SK-MEL-5 (cell line): ENCODE data around the gene PKIG. TPM values are rescaled to one million over a fixed set of nuclear protein-coding genes. Genes with fewer than 3 reads are reported as not detected.

Source experiments
- DNase-seq: peaks from one replicate; pipeline ENCODE4 v3.0.0-alpha.2; 2016; ENCODE audit warnings: low read depth, low spot score
- in situ Hi-C: cut with HindIII; loops from 2 replicates; pipeline ENCODE4 v1.10.0; 2016; ENCODE audit warnings: low sequenced_read_pairs, high pct_unique_total_duplicates, low pct_unique_long_range_greater_than_20kb
- total RNA-seq: library from RNA; depleted of rRNA; stranded (reverse); fragments of >200 nt; shearing (Covaris generic); gene quantifications from 2 replicates; pipeline ENCODE4 v1.2.3, GENCODE V29; 2014

PKIG gene
- total RNA-seq, 1 experiment from 2014 or later = 32.7 TPM

- in situ Hi-C loops = no loop called here
- no peak for DNase-seq
Measured at GRCh38 chr20:44566018-44566417, 16.4 kb upstream of the PKIG start.

DNA sequence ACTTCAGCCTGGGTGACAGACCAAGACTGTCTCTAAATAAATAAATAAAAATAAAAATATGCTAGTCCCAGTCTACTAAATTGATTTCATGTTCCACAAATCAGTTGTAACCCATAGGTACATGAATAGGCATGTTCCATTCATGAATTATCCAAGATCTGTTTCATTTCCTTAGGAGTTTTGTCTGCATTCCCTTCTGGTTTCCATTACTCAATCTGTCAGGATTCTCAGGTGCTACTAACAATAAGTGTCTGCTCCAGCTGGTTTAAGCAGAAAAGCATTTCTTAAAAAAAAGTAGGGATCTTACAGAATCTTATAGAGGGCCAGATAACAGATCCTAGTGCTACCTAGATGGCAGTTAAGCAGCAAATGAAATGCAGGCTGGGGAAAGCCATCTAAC is 15.6 kb upstream of the PKIG start:
- in situ Hi-C loops = no loop called here

GRCh38 chr20:44570367-44570766 is 12.0 kb upstream of the PKIG start:
- in situ Hi-C loops = no loop called here
- no peak for DNase-seq

More for the DNA sequence above, 15.6 kb upstream of the PKIG start:
- DNase-seq = no peak

- no peak for DNase-seq
- in situ Hi-C loops = no loop called here
Measured at GRCh38 chr20:44571362-44571988, 10.9 kb upstream of the PKIG start.

DNA sequence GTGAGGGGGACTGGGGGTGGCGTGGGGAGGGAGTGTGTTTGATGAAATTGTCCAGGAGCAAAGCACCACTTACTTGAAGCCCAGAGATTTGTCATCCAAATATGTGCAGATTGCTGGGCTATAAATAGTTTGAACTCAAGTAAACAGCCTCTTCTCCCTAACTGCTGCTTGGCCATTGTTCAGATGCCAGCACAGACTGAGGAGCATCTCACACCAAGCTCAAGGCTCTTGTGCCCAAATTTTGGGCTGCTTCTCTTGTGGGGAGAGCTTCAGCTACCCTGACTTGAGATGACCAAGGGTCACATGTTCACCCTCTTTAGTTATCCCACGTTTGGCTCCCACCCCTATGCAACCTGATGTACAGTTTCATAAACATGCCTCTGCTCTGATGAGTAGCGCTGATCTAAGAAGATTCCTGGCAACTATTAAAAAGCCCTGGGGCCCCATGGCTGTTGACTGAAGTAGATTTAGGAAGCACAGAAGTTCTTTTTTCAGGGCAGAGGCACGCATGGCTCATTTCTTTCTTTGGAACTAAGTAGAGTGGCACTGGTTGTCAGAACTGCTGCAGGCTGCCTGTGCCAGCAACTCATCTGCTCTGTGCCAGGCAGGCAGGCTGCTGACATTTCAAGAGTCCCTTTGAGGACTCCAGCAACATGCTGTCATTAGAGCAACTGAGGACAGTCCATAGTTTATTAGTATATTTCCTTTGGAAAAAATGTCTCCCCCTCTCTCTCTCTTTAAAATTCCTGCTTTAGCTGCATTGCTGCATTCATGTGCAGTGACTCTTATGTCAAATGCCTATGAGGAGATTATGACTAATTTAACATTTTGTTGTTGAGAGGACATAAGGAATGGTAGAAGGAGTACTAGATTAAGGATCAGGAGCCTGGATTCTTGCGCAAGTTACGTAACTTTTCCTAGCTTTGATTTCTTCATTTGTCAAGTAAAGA is 9.6 kb upstream of the PKIG start:
- in situ Hi-C loops = no loop called here
- DNase-seq = peak; percentile 69

GRCh38 chr20:44573501-44573869 is 8.9 kb upstream of the PKIG start:
- in situ Hi-C loops = no loop called here
- DNase-seq = no peak

GRCh38 chr20:44574372-44574771 is 8.0 kb upstream of the PKIG start:
- in situ Hi-C loops = no loop called here
- no peak for DNase-seq

DNA sequence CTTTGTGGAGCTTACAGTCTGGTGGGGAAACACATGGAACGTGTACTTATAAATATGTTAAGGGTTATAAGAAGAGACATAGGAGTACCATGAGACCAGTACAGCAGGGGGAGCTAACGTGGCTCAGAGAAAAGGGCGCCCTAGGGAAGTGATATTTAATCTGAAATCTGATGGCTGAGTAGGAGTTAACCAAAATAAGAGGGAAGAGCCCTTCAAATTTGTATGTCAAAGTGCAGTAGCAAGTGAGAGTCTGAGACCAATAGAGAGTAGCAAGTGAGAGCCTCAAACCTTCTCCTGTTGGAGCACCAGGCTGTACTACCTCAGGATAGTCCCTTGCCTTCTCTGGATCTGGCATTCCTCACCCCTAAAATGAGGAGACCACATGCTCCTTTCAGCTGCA is 6.1 kb upstream of the PKIG start:
- in situ Hi-C loops = no loop called here
- DNase-seq = peak; percentile 73

DNA sequence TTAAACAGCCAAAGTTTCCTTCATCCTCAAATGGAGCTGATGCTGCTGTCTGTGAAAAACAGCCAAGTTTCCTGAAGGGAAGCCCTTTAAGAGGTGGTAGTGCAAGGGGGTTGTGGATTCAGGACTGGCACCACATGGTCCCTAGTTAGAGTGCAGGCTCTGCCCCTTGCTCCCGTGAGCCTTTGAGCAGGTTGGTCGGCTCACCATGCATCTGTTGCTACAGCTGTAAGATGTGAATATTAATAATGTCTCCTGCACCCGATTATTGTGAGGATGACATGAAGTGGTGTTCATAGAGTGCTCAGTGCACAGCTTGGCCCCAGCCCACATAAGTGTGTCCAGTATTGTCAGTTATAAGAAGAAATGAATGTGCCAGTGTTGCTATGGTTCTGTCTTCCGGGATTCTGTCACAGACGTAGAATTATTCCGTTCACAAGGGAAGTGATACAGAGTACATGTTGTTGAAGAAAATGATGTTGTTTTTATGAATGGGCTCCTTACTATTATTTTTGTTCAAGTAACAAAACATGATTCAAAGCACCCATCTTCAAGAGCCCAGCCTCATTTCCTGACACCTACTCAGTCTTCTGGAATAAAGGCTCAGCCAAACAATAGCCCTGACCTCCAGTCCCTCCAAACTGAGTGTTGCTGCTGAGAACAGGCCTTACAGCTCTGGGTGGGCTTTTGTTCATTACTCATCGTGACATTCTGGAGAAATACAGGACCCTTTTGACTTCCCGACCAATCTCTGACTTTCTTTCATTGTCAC is 2.9 kb upstream of the PKIG start:
- in situ Hi-C loops = no loop called here
- no peak for DNase-seq

DNA sequence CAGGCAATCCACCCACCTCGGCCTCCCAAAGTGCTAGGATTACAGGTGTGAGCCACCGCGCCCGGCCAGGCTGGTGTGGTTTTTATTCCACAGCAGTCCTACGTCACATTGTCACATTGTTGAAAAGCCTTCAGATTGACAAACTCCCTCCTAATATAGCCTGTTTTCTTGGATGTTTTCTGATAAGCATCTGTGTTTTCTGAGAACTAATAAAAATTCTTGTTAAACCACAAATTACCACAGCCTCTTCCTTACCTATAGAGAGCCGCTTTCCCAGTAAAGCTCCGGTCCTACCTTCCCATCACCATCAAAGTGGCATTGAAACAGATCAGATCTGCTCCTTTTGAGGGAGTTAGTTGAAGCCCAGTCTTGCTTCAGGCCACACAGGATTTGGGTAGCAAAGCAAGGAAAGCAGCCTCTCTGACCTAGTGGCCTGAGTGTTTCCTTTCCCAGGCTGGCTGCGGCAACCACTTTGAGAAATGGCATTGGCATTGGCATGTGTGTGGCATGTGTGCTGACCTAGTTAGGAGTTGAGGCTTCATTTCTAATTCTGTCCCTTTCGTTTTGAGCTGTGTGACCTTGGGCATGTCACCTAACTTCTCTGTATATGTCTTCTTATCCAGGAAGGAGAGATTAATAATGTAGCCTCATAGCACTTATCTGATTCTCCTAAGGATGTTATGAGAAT is 1.7 kb upstream of the PKIG start:
- no peak for DNase-seq
- in situ Hi-C loops = no loop called here

GRCh38 chr20:44581515-44581914 is 864 bp upstream of the PKIG start:
- no peak for DNase-seq
- in situ Hi-C loops = no loop called here

- no peak for DNase-seq
- in situ Hi-C loops = no loop called here
Measured at GRCh38 chr20:44583157-44583556, 778 bp downstream of the PKIG start.

DNA sequence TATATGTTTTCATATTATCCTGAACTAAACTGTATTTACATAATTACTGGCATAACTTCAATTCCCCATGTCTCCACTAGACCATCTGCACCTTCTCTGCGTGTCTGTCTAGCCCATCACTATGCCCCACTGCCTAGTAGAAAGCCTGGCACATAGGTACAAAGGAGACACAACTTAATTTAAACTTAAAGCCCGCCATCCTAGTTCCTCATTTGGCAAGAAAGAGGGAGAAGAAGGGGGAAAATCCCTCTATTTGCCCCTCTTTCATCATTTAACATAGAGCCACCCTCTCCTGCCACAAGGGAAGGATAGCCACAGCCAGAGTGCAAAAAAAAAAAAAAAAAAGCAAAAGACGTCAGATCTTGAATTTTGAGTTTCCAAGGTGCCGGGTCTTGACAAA is 1.8 kb downstream of the PKIG start:
- in situ Hi-C loops = no loop called here
- no peak for DNase-seq

- DNase-seq = no peak
- in situ Hi-C loops = no loop called here
Measured at GRCh38 chr20:44585057-44585963, 2.9 kb downstream of the PKIG start.

DNA sequence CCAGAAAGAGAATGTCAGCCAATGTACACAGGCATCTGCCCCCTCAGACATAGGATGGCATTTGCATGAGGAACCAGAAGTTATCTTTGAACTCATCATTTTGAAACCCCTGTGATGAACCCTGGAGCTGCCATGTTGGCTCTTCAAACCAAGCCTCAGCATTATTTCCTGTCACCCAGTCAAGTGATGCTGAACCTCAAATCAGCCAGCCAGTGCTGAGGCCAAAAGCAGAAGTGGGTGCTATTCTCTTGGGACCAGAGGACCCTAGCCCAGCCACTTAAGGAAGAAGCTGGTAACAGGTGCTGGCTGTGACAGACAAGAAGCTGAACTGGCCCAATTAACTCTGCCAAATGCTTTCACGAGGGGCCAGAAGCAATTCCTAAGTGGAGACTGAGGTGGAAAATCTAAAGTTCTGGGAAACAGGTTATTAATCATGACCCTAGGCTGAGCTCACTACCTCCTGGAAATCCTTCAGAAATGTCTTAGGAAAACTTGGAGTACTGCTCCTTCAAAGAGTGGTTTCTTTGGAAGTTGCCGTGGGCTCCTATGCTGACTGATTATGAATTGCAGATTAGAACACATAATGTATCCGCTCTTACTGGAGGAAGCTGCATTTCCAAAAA is 4.0 kb downstream of the PKIG start:
- in situ Hi-C loops = no loop called here
- DNase-seq = no peak
